Sigmoid colon (tissue), 7 donors: ENCODE results near the gene DNAJC21. TPM values are rescaled to one million over a fixed set of nuclear protein-coding genes. Genes with fewer than 3 reads are reported as not detected.
A peak's percentile ranks its signal among the peaks of the same experiment; 100 is the strongest.

Experiments used
- DNase-seq: peaks from one replicate; pipeline ENCODE4 v3.0.0-alpha.2; 2019
- H3K27ac ChIP-seq, 4 donors: fragments of 200-600 bp; sonication (generic); one replicate each; pipeline ENCODE4 v1.5.1; 2016 to 2019; ENCODE audit warnings: mild to moderate bottlenecking in 1 of 4
- H3K27me3 ChIP-seq, 3 donors: fragments of 200-600 bp; sonication (generic); one replicate each; pipeline ENCODE4 v1.5.1; 2019; ENCODE audit warnings: mild to moderate bottlenecking in 1 of 3
- H3K36me3 ChIP-seq, 4 donors: fragments of 200-600 bp; sonication (generic); one replicate each; pipeline ENCODE4 v1.5.1; 2016 to 2019
- H3K4me1 ChIP-seq, 4 donors: fragments of 200-600 bp; sonication (generic); one replicate each; pipeline ENCODE4 v1.5.1; 2017 to 2019
- H3K4me3 ChIP-seq, 4 donors: fragments of 200-600 bp; sonication (generic); one replicate each; pipeline ENCODE4 v1.5.1; 2017 to 2019; ENCODE audit warnings: mild to moderate bottlenecking in 2 of 4, moderate library complexity in 1 of 4
- H3K9me3 ChIP-seq, 4 donors: fragments of 200-600 bp in 3 of 4; sonication (generic) in 3 of 4; one replicate each; pipeline versions ENCODE4 v1.5.1 to v1.6.1; 2013 to 2019
- CTCF ChIP-seq, 4 experiments: fragments of 450-650 bp in 3 of 4; fragments of 200-600 bp in 1 of 4; IDR thresholded peaks; one replicate each; pipeline ENCODE4 v1.5.1; 2016 to 2019; ENCODE audit warnings: antibody characterized with exemption in 4 of 4, mild to moderate bottlenecking in 3 of 4, moderate library complexity in 2 of 4
- EP300 ChIP-seq, 4 donors: sonication (generic); formaldehyde crosslinking; IDR thresholded peaks; one replicate each; pipeline ENCODE4 v1.6.1; 2017; ENCODE audit warnings: antibody characterized with exemption in 4 of 4
- POLR2A ChIP-seq, 2 donors: fragments of 450-650 bp; IDR thresholded peaks; one replicate each; pipeline ENCODE4 v1.6.1; 2016; ENCODE audit warnings: antibody characterized with exemption in 2 of 2, mild to moderate bottlenecking in 2 of 2, moderate library complexity in 2 of 2
- POLR2AphosphoS5 ChIP-seq, 4 donors: sonication (generic); formaldehyde crosslinking; IDR thresholded peaks; one replicate each; pipeline ENCODE4 v1.6.1; 2017; ENCODE audit warnings: antibody characterized with exemption in 4 of 4
- WGBS, 2 donors: extraction: QIAGEN DNeasy Blood & Tissue Kit; methylation state at CpG; one replicate each; pipeline ENCODE4 v1.1.7; 2013; 5-methylcytosine and 5-hydroxymethylcytosine counted together
- intact Hi-C: fragments of 100-400 bp; cut with DNase I; formaldehyde crosslinking; loops from one replicate; pipeline ENCODE4 v1.15.1; 2023
- polyA plus RNA-seq, 3 donors: library from polyadenylated mRNA; stranded (reverse); fragments of 200-250 nt; gene quantifications; one replicate each; pipeline ENCODE4 v1.2.3, GENCODE V29; 2013
- total RNA-seq, 4 donors: library from RNA; depleted of rRNA; stranded (reverse); fragments of >200 nt; gene quantifications; one replicate each; pipeline ENCODE4 v1.1.0, GENCODE V29; 2016
- donor health status: healthy with polysubstance abuse.
- donor health status: Bipolar disorder and iron deficiency.
- donor health status: healthy.

DNAJC21 gene
- total RNA-seq (10 to 100 TPM; 40.6 to 47.1 (median 43.2) TPM), polyA plus RNA-seq (10 to 100 TPM; 26.4 to 33.1 (median 27.8) TPM)

- peak in 3 of 4 donors; percentile 6 to 57 (median 49) for TF ChIP-seq POLR2AphosphoS5 (IDR thresholded peaks at IDR 0.05)
- no peak for TF ChIP-seq EP300 (IDR thresholded peaks at IDR 0.05)
- TF ChIP-seq POLR2A (IDR thresholded peaks at IDR 0.05): no peak
- no peak for TF ChIP-seq CTCF (IDR thresholded peaks at IDR 0.05)
- no peaks in the 10 kb centered on the region for H3K27me3 ChIP-seq
- H3K4me3 ChIP-seq: peak within 1 kb of the TSS; percentile 60 to 95 (median 86)
- 1% methylated on average over 63 of the region's 63 CpGs for WGBS, 2 donors
- H3K9me3 ChIP-seq: no peaks in the 10 kb centered on the region
- peak; percentile 99 for DNase-seq
- intact Hi-C loops: no loop called here
- H3K27ac ChIP-seq: peak within 1 kb of the TSS; percentile 87 to 97 (median 96)
- H3K36me3 ChIP-seq: peaks cover 0 to 27% (median 8%) of the 10 kb centered on the region in 4 donors
- H3K4me1 ChIP-seq: peaks cover 0 to 24% (median 19%) of the 10 kb centered on the region in 4 donors
Observed at GRCh38 chr5:34929134-34929719, at the start of gene DNAJC21. Gene DNAJC21 (plus strand): TSS chr5:34929559. CDS start chr5:34929820, 261 bp downstream.

- no peak for DNase-seq
- TF ChIP-seq POLR2A (IDR thresholded peaks at IDR 0.05) (no peak), POLR2AphosphoS5 (IDR thresholded peaks at IDR 0.05) (no peak), CTCF (IDR thresholded peaks at IDR 0.05) (no peak), EP300 (IDR thresholded peaks at IDR 0.05) (no peak)
- Histone ChIP-seq H3K27ac (no peak overlapping the region), H3K27me3 (no peaks in the 10 kb centered on the region), H3K4me1 (no peaks in the 10 kb centered on the region), H3K4me3 (no peak overlapping the region), H3K9me3 (peaks cover 0 to 7% (median 0%) of the 10 kb centered on the region in 4 donors), H3K36me3 (no peaks in the 10 kb centered on the region)
- intact Hi-C loops: no loop called here
Observed at GRCh38 chr5:34881246-34881645, 48.1 kb upstream of the DNAJC21 start.

GRCh38 chr5:34886392-34887119, 42.8 kb upstream of the DNAJC21 start:
- TF ChIP-seq POLR2AphosphoS5 (IDR thresholded peaks at IDR 0.05) (no peak), POLR2A (IDR thresholded peaks at IDR 0.05) (no peak), EP300 (IDR thresholded peaks at IDR 0.05) (no peak), CTCF (IDR thresholded peaks at IDR 0.05) (no peak)
- intact Hi-C loops: no loop called here
- WGBS, 2 donors: 92 to 94% methylated on average over 3 of the region's 3 CpGs
- no peak overlapping the region for H3K27ac ChIP-seq
- H3K9me3 ChIP-seq: no peaks in the 10 kb centered on the region
- no peaks in the 10 kb centered on the region for H3K4me1 ChIP-seq
- no peaks in the 10 kb centered on the region for H3K27me3 ChIP-seq
- no peaks in the 10 kb centered on the region for H3K36me3 ChIP-seq
- no peak for DNase-seq
- H3K4me3 ChIP-seq: no peak overlapping the region

- H3K9me3 ChIP-seq: no peaks in the 10 kb centered on the region
- H3K27me3 ChIP-seq: no peaks in the 10 kb centered on the region
- DNase-seq: no peak
- H3K27ac ChIP-seq: no peak overlapping the region
- no peaks in the 10 kb centered on the region for H3K4me1 ChIP-seq
- H3K36me3 ChIP-seq: no peaks in the 10 kb centered on the region
- 94 to 98% methylated on average over 1 of the region's 1 CpG for WGBS, 2 donors
- intact Hi-C loops: no loop called here
- TF ChIP-seq POLR2AphosphoS5 (IDR thresholded peaks at IDR 0.05): no peak
- no peak for TF ChIP-seq EP300 (IDR thresholded peaks at IDR 0.05)
- TF ChIP-seq POLR2A (IDR thresholded peaks at IDR 0.05): no peak
- no peak for TF ChIP-seq CTCF (IDR thresholded peaks at IDR 0.05)
- H3K4me3 ChIP-seq: no peak overlapping the region
Observed at GRCh38 chr5:34889394-34889793, 40.0 kb upstream of the DNAJC21 start.
